ENCODE measurements around the gene RHOD. TPM values are rescaled to one million over a fixed set of nuclear protein-coding genes. Genes with fewer than 3 reads are reported as not detected.

RHOD gene
- total RNA-seq, 1 experiment from 2014 or later = 24.7 TPM

GRCh38 chr11:67014343-67014742, 42.3 kb upstream of the RHOD start:
- intact Hi-C loops (cut with micrococcal nuclease; ENCODE audit: unreplicated experiment) = no loop called here
- H3K9me3 Mint-ChIP-seq (ENCODE audit: low read depth, unreplicated experiment) = no peaks in the 10 kb centered on the region
- no peak for DNase-seq
- BruUV-seq (replicated peaks) = no TSS peak
- H3K36me3 Mint-ChIP-seq (ENCODE audit: insufficient read depth, unreplicated experiment) = no peaks in the 10 kb centered on the region
- no peaks in the 10 kb centered on the region for H3K27me3 Mint-ChIP-seq (ENCODE audit: unreplicated experiment)
- TF ChIP-seq CTCF (IDR thresholded peaks at IDR 0.05; ENCODE audit: unreplicated experiment) = no peak
- no peak overlapping the region for H3K27ac Mint-ChIP-seq (ENCODE audit: unreplicated experiment)
- CTCF ChIA-PET = no interaction called here
- H3K4me1 Mint-ChIP-seq (ENCODE audit: low read depth, unreplicated experiment) = no peaks in the 10 kb centered on the region
- no peak overlapping the region for H3K4me3 Mint-ChIP-seq (ENCODE audit: low read depth, unreplicated experiment)

GRCh38 chr11:67015048-67015447, 41.6 kb upstream of the RHOD start:
- no TSS peak for BruUV-seq (replicated peaks)
- no peak for DNase-seq
- no peak for TF ChIP-seq CTCF (IDR thresholded peaks at IDR 0.05; ENCODE audit: unreplicated experiment)
- H3K4me1 Mint-ChIP-seq (ENCODE audit: low read depth, unreplicated experiment) = no peaks in the 10 kb centered on the region
- CTCF ChIA-PET = no interaction called here
- H3K36me3 Mint-ChIP-seq (ENCODE audit: insufficient read depth, unreplicated experiment) = no peaks in the 10 kb centered on the region
- H3K27ac Mint-ChIP-seq (ENCODE audit: unreplicated experiment) = no peak overlapping the region
- H3K4me3 Mint-ChIP-seq (ENCODE audit: low read depth, unreplicated experiment) = no peak overlapping the region
- H3K9me3 Mint-ChIP-seq (ENCODE audit: low read depth, unreplicated experiment) = no peaks in the 10 kb centered on the region
- no peaks in the 10 kb centered on the region for H3K27me3 Mint-ChIP-seq (ENCODE audit: unreplicated experiment)
- intact Hi-C loops (cut with micrococcal nuclease; ENCODE audit: unreplicated experiment) = no loop called here

- TF ChIP-seq CTCF (IDR thresholded peaks at IDR 0.05; ENCODE audit: unreplicated experiment) = no peak
- intact Hi-C loops (cut with micrococcal nuclease; ENCODE audit: unreplicated experiment) = no loop called here
- CTCF ChIA-PET = interaction anchor here (0.8 to 1.0 kb wide), 2 partner anchors 10 to 11 kb away, joined by 3 to 5 read pairs; no protein-coding TSS in a partner anchor
- Mint-ChIP-seq H3K27ac (ENCODE audit: unreplicated experiment) (no peak overlapping the region), H3K27me3 (ENCODE audit: unreplicated experiment) (no peaks in the 10 kb centered on the region), H3K4me3 (ENCODE audit: low read depth, unreplicated experiment) (no peak overlapping the region), H3K9me3 (ENCODE audit: low read depth, unreplicated experiment) (no peaks in the 10 kb centered on the region), H3K4me1 (ENCODE audit: low read depth, unreplicated experiment) (peaks cover under 1% of the 10 kb centered on the region), H3K36me3 (ENCODE audit: insufficient read depth, unreplicated experiment) (no peaks in the 10 kb centered on the region)
- DNase-seq = no peak
- BruUV-seq (replicated peaks) = no TSS peak
These were observed 40.1 kb upstream of the RHOD start for GRCh38 chr11:67016550-67016949.

GRCh38 chr11:67020949-67021348, 35.7 kb upstream of the RHOD start:
- Mint-ChIP-seq H3K4me1 (ENCODE audit: low read depth, unreplicated experiment) (peaks cover 26% of the 10 kb centered on the region), H3K36me3 (ENCODE audit: insufficient read depth, unreplicated experiment) (peaks cover 15% of the 10 kb centered on the region), H3K27me3 (ENCODE audit: unreplicated experiment) (peaks cover 13% of the 10 kb centered on the region), H3K4me3 (ENCODE audit: low read depth, unreplicated experiment) (no peak overlapping the region), H3K9me3 (ENCODE audit: low read depth, unreplicated experiment) (no peaks in the 10 kb centered on the region), H3K27ac (ENCODE audit: unreplicated experiment) (no peak overlapping the region)
- no TSS peak for BruUV-seq (replicated peaks)
- no peak for DNase-seq
- intact Hi-C loops (cut with micrococcal nuclease; ENCODE audit: unreplicated experiment) = no loop called here
- CTCF ChIA-PET = no interaction called here
- TF ChIP-seq CTCF (IDR thresholded peaks at IDR 0.05; ENCODE audit: unreplicated experiment) = no peak

Data from Calu3 (cell line).